DMS 273 (cell line): ENCODE measurements around the gene CNR2.
"Not testable (repeated sequence)": the region's sequence is repeated elsewhere in the genome, so short reads cannot be mapped to it uniquely, and the experiment has no call there.

Experiments used
- DNase-seq: peaks from one replicate; lab custom pipeline; 2025; ENCODE audit not compliant: unreplicated experiment; lab: John Stamatoyannopoulos, UW

CNR2 gene

DNA sequence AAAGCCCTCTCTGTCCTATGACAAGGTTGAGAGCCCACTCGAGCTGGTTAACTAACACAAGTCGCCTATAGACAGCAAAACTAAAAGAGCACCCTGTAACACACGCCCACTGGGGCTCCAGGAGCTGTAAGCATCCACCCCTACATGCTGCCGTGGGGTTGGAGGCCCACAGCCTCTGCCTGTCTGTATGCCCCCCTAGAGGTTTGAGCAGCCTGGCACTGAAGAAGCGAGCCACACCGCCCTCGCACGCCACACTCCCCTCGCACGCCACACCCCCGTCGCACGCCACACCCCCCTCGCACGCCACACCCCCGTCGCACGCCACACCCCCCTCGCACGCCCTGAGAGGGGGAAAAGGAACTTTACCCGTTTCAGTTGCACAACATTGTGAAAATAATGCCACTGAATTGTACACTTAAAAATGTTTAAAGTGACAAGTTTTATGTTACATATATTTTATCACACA, 74.7 kb downstream of the CNR2 start:
- DNase-seq: peak; percentile 80

DNA sequence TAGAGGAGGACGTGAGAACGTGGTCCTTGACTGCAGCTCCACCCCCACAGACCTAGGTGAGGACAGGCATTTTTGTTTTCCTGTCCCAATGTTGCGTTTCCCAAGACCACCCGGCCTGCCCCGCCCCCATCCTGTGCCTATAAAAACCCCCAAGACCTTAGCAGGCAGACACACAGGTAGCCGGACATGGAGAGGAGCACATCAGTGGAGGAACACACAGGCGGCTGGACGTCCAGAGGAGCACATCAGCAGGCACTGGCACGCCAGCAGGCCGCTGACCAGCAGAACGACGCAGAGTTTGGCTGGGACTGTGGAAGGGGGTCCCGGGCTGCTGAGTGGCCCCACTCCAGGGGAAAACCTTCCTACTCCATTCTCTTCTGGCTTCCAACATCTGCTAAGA, 75.3 kb downstream of the CNR2 start:
- DNase-seq: no peak

GRCh38 chr1:23836037-23836436, 77.1 kb downstream of the CNR2 start:
- DNase-seq: no peak

DNA sequence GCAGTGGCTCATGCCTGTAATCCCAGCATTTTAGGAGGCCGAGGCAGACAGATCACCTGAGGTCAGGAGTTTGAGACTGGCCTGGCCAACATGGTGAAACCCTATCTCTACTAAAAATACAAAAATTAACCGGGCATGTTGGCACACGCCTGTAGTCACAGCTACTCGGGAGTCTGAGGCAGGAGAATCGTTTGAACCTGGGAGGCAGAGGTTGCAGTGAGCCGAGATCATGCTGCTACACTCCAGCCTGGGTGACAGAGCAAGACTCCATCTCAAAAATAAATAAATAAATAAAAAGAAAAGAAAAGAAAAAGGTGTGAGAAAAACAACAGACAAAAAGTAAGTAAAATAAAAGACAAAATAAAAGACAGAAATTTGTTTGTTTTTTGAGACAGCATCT, 79.0 kb downstream of the CNR2 start:
- DNase-seq: peak; percentile 32

GRCh38 chr1:23827717-23828116, 85.4 kb downstream of the CNR2 start:
- DNase-seq: no peak

DNA sequence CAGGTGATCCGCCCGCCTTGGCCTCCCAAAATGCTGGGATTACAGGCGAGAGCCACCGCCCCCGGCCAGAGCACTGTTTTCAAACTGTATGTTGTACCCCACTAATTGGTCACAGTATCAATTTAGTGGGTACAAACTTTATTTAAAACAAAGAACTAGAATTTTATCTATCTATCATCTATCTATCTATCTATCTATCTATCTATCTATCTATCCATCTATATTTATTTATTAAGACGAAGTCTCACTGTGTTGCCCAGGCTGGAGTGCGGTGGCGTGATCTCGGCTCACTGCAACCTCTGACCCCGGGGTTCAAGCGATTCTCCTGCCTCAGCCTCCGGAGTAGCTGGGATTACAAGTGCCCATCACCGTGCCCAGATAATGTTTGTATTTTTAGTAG, 86.6 kb downstream of the CNR2 start:
- DNase-seq: not testable (repeated sequence)

GRCh38 chr1:23825762-23826522, 87.2 kb downstream of the CNR2 start:
- no peak for DNase-seq

GRCh38 chr1:23825076-23825761, 87.9 kb downstream of the CNR2 start, which contains the start of gene HMGCL:
Gene HMGCL (minus strand): TSS chr1:23825429. CDS start chr1:23825415, 14 bp downstream.
- peak; percentile 97 for DNase-seq

GRCh38 chr1:23824711-23825075, 88.5 kb downstream of the CNR2 start:
- peak; percentile 43 for DNase-seq

GRCh38 chr1:23823767-23824166, 89.4 kb downstream of the CNR2 start:
- DNase-seq: no peak
